Muscle layer of duodenum (tissue), 2 donors: Measurements from ENCODE around the gene HSD17B11.
"Not testable (repeated sequence)": the region's sequence is repeated elsewhere in the genome, so short reads cannot be mapped to it uniquely, and the experiment has no call there.

ENCODE experiments used
- H3K27ac ChIP-seq: one replicate; pipeline ENCODE4 v1.7.0; 2013; ENCODE audit warnings: mild to moderate bottlenecking, low read length
- H3K27me3 ChIP-seq: one replicate; pipeline ENCODE4 v1.7.0; 2013; ENCODE audit warnings: low read depth, mild to moderate bottlenecking, control low read depth, low read length
- H3K36me3 ChIP-seq, 2 donors: one replicate each; pipeline ENCODE4 v1.7.0; 2013; ENCODE audit warnings: low read length in 2 of 2, control low read depth in 1 of 2, mild to moderate bottlenecking in 1 of 2; ENCODE audit not compliant: insufficient read depth in 2 of 2, control insufficient read depth in 1 of 2
- H3K4me1 ChIP-seq, 2 donors: one replicate each; pipeline ENCODE4 v1.7.0; 2013; ENCODE audit warnings: low read length in 2 of 2, mild to moderate bottlenecking in 2 of 2, control low read depth in 1 of 2, moderate library complexity in 1 of 2; ENCODE audit not compliant: insufficient read depth in 2 of 2, control insufficient read depth in 1 of 2
- H3K4me3 ChIP-seq, 2 donors: one replicate each; pipeline ENCODE4 v1.7.0; 2013; ENCODE audit warnings: low read length in 2 of 2, low read depth in 1 of 2, mild to moderate bottlenecking in 1 of 2
- H3K9me3 ChIP-seq, 2 donors: one replicate each; pipeline ENCODE4 v1.7.0; 2013; ENCODE audit warnings: low read length in 2 of 2, control low read depth in 1 of 2, mild to moderate bottlenecking in 1 of 2; ENCODE audit not compliant: control insufficient read depth in 1 of 2
- donor health status: healthy.

Gene HSD17B11

DNA sequence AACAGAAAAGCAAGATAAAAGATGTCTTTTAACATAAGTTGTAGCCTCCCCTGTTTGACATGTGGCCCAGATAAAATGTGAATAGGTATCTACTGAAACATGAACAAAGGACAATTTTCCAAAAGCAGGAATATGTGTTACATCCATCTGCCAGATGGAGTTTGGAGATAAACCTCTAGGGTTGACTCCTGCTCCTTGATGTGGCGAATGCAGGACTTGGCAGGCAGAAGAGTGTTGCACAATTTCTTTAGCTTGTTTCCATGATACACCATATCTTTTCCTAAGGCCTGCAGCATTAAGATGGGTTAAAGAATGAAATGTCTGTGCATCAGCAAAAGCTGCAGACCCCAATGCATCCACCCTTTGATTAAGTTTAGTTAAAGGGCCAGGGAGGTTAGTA lies 12.7 kb upstream of the HSD17B11 start:
- not testable (repeated sequence) for H3K9me3 ChIP-seq, H3K4me3 ChIP-seq, H3K4me1 ChIP-seq, H3K27ac ChIP-seq, H3K27me3 ChIP-seq, H3K36me3 ChIP-seq

DNA sequence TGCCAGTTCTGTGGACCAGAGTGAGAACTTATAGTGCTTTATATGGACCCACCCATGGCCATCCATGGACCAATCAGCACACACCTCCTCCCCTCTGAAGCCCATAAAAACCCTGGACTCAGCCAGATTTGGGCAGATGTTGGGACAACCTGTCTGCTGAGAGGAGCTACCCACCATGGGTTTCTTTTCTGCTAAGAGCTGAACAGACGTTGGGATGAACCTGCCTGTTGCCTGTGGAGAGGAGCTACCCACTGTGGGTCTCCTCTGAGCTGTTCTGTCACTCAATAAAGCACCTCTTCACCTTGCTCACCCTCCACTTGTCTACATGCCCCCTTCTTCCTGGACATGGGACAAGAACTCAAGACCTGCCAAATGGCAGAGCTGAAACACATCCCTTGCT lies 9.0 kb upstream of the HSD17B11 start:
- H3K36me3 ChIP-seq, result no peaks in the 10 kb centered on the region
- H3K27ac ChIP-seq, result no peak overlapping the region
- H3K27me3 ChIP-seq, result no peaks in the 10 kb centered on the region
- no peaks in the 10 kb centered on the region for H3K9me3 ChIP-seq
- no peak overlapping the region for H3K4me3 ChIP-seq
- H3K4me1 ChIP-seq, result no peaks in the 10 kb centered on the region

DNA sequence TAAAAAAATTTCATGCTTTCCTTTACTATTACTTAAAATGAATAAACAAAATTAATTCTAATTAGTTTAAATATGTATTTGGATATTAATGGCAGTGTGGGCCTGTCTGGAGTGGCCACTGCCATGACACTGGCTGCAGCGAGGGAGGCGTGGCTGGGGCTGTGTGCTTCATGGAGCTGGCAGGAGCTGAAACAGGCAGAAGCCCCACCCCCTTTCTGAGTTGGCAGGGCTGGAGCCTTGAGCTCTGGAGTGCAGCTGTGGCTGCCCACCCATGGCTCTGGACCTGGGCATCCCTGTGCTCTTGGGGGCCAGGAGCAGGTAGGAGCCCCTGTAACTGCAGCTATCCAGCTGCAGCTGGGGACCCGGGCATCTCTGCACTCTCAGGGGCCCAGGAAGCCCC lies 8.2 kb upstream of the HSD17B11 start:
- Histone ChIP-seq H3K9me3 (no peaks in the 10 kb centered on the region), H3K4me3 (no peak overlapping the region), H3K4me1 (no peaks in the 10 kb centered on the region), H3K27me3 (no peaks in the 10 kb centered on the region), H3K36me3 (no peaks in the 10 kb centered on the region), H3K27ac (no peak overlapping the region)

DNA sequence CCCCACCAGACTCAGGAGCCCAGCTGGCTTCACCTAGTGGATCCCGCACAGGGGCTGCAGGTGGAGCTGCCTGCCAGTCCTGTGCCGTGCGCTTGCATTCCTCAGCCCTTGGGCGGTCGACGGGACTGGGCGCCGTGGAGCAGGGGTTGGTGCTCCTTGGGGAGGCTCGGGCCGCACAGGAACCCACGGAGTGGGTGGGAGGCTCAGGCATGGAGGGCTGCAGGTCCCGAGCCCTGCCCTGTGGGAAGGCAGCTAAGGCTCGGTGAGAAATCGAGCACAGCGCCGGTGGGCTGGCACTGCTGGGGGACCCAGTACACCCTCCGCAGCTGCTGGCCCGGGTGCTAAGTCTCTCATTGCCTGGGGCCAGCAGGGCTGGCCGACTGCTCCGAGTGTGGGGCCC lies 4.9 kb upstream of the HSD17B11 start:
- H3K9me3 ChIP-seq, H3K27me3 ChIP-seq, H3K36me3 ChIP-seq, H3K4me1 ChIP-seq, H3K27ac ChIP-seq, H3K4me3 ChIP-seq: not testable (repeated sequence)

DNA sequence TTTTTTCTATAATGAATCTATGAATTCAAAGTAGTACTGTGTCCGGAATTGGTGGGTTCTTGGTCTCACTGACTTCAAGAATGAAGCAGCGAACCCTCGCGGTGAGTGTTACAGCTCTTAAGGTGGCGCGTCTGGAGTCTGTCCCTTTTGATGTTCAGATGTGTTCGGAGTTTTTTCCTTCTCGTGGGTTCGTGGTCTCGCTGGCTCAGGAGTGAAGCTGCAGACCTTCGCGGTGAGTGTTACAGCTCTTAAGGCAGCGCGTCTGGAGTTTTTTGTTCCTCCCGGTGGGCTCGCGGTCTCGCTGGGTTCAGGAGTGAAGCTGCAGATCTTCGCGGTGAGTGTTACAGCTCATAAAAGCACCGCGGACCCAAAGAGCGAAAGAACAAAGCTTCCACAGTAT lies 4.1 kb upstream of the HSD17B11 start:
- not testable (repeated sequence) for H3K36me3 ChIP-seq, H3K9me3 ChIP-seq, H3K4me1 ChIP-seq, H3K27me3 ChIP-seq, H3K27ac ChIP-seq, H3K4me3 ChIP-seq

DNA sequence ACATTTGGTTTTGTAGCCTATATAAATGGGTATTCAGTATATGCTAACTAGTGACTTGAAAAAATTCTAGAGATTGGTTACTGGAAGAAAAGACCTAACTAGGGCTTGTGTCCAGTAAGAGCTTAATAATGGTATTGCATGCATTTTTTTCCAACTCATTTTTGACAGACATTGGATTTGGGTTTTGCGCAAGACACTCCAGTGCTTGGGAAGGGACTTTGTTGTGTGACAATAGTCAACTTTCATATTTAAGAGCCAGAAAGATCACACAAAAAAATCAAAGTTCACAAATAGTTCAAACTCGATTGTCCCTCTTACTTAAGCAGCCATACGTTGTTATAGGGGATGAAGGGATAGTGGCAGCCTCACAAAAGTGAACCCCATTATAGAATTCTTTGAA lies 1.2 kb upstream of the HSD17B11 start:
- H3K4me3 ChIP-seq, result peak overlapping the region in 1 of 2 donors; percentile 99
- no peaks in the 10 kb centered on the region for H3K36me3 ChIP-seq
- H3K9me3 ChIP-seq, result peaks cover 0 to 3% of the 10 kb centered on the region in 2 donors
- H3K4me1 ChIP-seq, result peaks cover 7 to 18% of the 10 kb centered on the region in 2 donors
- peak overlapping the region; percentile 97 for H3K27ac ChIP-seq
- H3K27me3 ChIP-seq, result no peaks in the 10 kb centered on the region

DNA sequence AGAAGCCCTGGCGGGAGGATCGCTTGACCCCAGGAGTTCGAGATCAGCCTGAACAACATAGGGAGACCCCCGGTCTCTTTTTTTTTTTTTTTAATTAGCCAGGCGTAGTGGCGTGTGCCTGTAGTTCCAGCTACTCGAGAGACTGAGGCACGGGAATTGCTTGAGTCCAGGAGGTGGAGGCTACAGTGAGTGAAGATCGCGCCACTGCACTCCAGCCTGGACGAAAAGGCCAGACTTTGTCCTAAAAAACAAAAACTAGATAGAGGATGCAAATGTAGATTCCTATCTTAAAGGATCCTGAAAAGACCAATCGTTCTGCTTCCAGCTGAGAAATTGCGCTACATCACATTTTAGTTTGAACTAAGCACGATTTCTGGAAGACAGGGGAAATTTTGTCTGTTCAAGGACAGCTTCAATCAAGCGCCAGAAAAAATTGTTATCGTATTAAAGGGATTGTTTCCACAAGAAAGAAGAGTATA lies 627 bp upstream of the HSD17B11 start:
- Histone ChIP-seq H3K27ac (peak overlapping the region; percentile 97), H3K4me1 (peaks cover 7 to 19% of the 10 kb centered on the region in 2 donors), H3K4me3 (peak overlapping the region; percentile 82 to 99), H3K27me3 (no peaks in the 10 kb centered on the region), H3K36me3 (no peaks in the 10 kb centered on the region), H3K9me3 (peaks cover 0 to 3% of the 10 kb centered on the region in 2 donors)

DNA sequence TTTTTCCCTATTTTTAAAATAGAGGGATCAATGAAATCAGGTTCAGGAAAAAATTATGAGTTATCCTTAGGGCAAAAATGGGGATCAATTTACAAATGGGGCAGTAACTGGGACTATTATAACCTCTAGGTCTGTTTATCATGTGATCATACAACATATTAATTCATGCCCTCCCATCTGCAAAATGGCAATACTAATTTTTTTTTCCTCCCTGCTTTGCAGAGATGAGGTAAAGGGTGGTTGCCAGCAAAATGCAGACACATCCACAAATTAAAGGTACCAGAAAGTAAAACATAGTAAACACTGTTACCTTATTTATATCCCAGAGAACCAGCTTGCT lies 467 bp downstream of the HSD17B11 start:
- peaks cover 0 to 3% of the 10 kb centered on the region in 2 donors for H3K9me3 ChIP-seq
- H3K27ac ChIP-seq, result peak overlapping the region; percentile 97
- H3K4me1 ChIP-seq, result peaks cover 7 to 19% of the 10 kb centered on the region in 2 donors
- peak overlapping the region; percentile 82 to 99 for H3K4me3 ChIP-seq
- no peaks in the 10 kb centered on the region for H3K27me3 ChIP-seq
- H3K36me3 ChIP-seq, result no peaks in the 10 kb centered on the region

DNA sequence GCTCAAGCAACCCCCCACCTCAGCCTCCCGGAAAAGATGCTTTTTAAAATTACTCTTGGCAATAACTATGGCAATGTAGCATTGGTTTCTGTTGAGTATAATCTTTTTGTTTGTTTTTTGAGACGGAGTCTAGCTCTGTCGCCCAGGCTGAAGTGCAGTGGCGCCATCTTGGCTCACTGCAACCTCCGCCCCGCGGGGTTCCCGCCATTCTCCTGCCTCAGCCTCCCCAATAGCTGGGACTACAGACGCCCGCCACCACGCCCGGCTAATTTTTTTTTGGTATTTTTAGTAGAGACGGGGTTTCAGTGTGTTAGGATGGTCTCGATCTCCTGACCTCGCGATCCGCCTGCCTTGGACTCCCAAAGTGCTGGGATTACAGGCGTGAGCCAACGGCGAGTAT lies 933 bp downstream of the HSD17B11 start:
- Histone ChIP-seq H3K4me1 (peaks cover 7 to 19% of the 10 kb centered on the region in 2 donors), H3K27ac (peak overlapping the region; percentile 97), H3K4me3 (peak overlapping the region; percentile 82 to 99)
- H3K9me3 ChIP-seq, H3K27me3 ChIP-seq, H3K36me3 ChIP-seq: not testable (repeated sequence)

GRCh38 chr4:87388901-87389300 lies 2.1 kb downstream of the HSD17B11 start:
- Histone ChIP-seq H3K4me1 (peaks cover 7 to 19% of the 10 kb centered on the region in 2 donors), H3K27ac (no peak overlapping the region), H3K4me3 (peak overlapping the region; percentile 37 to 63)

DNA sequence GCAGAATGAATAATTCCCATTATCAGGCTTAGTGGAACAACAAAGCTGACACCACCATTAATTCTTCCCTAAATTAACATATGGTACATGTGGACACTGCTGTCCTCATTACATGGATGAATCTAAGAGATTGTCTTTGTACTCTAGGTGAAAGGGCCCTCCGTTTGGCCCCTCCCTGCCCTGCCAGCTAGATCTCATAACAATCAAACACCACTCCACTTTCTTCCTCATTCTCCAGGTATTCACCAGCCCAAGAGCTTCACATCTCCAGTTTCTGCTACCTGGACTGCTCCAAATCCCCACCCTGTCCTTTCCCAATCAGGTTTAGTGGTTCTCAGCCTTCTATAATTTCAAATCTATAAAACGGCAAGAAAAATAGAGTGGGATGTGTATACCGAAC lies 3.8 kb downstream of the HSD17B11 start:
- peak overlapping the region in 1 of 2 donors; percentile 41 for H3K4me3 ChIP-seq
- peaks cover 4 to 19% of the 10 kb centered on the region in 2 donors for H3K4me1 ChIP-seq
- no peaks in the 10 kb centered on the region for H3K36me3 ChIP-seq
- H3K27me3 ChIP-seq, result no peaks in the 10 kb centered on the region
- no peak overlapping the region for H3K27ac ChIP-seq
- H3K9me3 ChIP-seq, result peaks cover 0 to 3% of the 10 kb centered on the region in 2 donors

More at GRCh38 chr4:87388901-87389300, 2.1 kb downstream of the HSD17B11 start:
- Histone ChIP-seq H3K27me3 (no peaks in the 10 kb centered on the region), H3K9me3 (peaks cover 0 to 3% of the 10 kb centered on the region in 2 donors), H3K36me3 (no peaks in the 10 kb centered on the region)

- not testable (repeated sequence) for H3K27ac ChIP-seq, H3K27me3 ChIP-seq, H3K9me3 ChIP-seq, H3K4me3 ChIP-seq
- Histone ChIP-seq H3K4me1 (peaks cover 0 to 12% of the 10 kb centered on the region in 2 donors), H3K36me3 (peaks cover 2 to 12% of the 10 kb centered on the region in 2 donors)
Observed at GRCh38 chr4:87384466-87385132, 6.4 kb downstream of the HSD17B11 start.
